AG10803 (cell line): ENCODE results near the gene STARD3.
"Not testable (repeated sequence)": the region's sequence is repeated elsewhere in the genome, so short reads cannot be mapped to it uniquely, and the experiment has no call there.

ENCODE experiments used
- DNase-seq: peaks from one replicate; pipeline ENCODE4 v3.0.0; 2010; ENCODE audit warnings: low read depth
- H3K4me3 ChIP-seq: 2 replicates; pipeline ENCODE4 v1.5.1; 2011; ENCODE audit warnings: mild to moderate bottlenecking, low read length, control low read depth
- CTCF ChIP-seq: conservative IDR thresholded peaks from 2 replicates; pipeline ENCODE4 v1.5.1; 2011; ENCODE audit warnings: mild to moderate bottlenecking, low read length, control low read depth, inconsistent platforms

Gene STARD3

GRCh38 chr17:39695089-39695474, 58.1 kb downstream of the STARD3 start:
- H3K4me3 ChIP-seq: no peak overlapping the region
- no peak for TF ChIP-seq CTCF
- DNase-seq: no peak

GRCh38 chr17:39696731-39697130, 59.8 kb downstream of the STARD3 start:
- no peak for TF ChIP-seq CTCF
- DNase-seq: no peak
- H3K4me3 ChIP-seq: no peak overlapping the region

GRCh38 chr17:39697961-39698360, 61.0 kb downstream of the STARD3 start:
- H3K4me3 ChIP-seq: no peak overlapping the region
- no peak for DNase-seq
- no peak for TF ChIP-seq CTCF

GRCh38 chr17:39699157-39699817, 62.3 kb downstream of the STARD3 start:
- not testable (repeated sequence) for DNase-seq
- peak overlapping the region; percentile 72 for H3K4me3 ChIP-seq

GRCh38 chr17:39699818-39700147, 62.8 kb downstream of the STARD3 start, which contains the start of gene ERBB2:
Gene ERBB2 (plus strand): TSS chr17:39700064. CDS start chr17:39700239, 175 bp downstream.
- peak within 1 kb of the TSS; percentile 72 for H3K4me3 ChIP-seq
- TF ChIP-seq CTCF: no peak
- peak; percentile 80 for DNase-seq

GRCh38 chr17:39700148-39700987, 63.4 kb downstream of the STARD3 start:
- TF ChIP-seq CTCF: no peak
- DNase-seq: peak; percentile 22
- H3K4me3 ChIP-seq: peak overlapping the region; percentile 72

- TF ChIP-seq CTCF: no peak
- peak overlapping the region; percentile 72 for H3K4me3 ChIP-seq
- no peak for DNase-seq
Measured at GRCh38 chr17:39701012-39701783, 64.3 kb downstream of the STARD3 start.
